Heart left ventricle (tissue), 16 donors: ENCODE data around the gene GRXCR2. TPM values are rescaled to one million over a fixed set of nuclear protein-coding genes. Genes with fewer than 3 reads are reported as not detected.

Source experiments
- ATAC-seq, 4 donors: fragments of 200-7000 bp; cut with Tn5 transposase; one replicate each; pipeline ENCODE4 v1.9.1; 2020 to 2022; ENCODE audit warnings: moderate library complexity in 4 of 4, mild to moderate bottlenecking in 3 of 4, moderate number of reproducible peaks in 1 of 4
- DNase-seq, 5 donors: peaks; one replicate each; pipeline ENCODE4 v3.0.0-alpha.2; 2020
- H3K27ac ChIP-seq, 12 donors: fragments of 200-600 bp; sonication (generic) in 4 of 12; one replicate each; pipeline versions ENCODE4 v1.5.0 to v1.8.0; 2016 to 2022; ENCODE audit warnings: mild to moderate bottlenecking in 2 of 12
- H3K27me3 ChIP-seq, 9 donors: fragments of 200-600 bp; sonication (generic) in 2 of 9; one replicate each; pipeline versions ENCODE4 v1.5.1 to v1.8.0; 2016 to 2022; ENCODE audit warnings: mild to moderate bottlenecking in 3 of 9
- H3K36me3 ChIP-seq, 9 donors: fragments of 200-600 bp; sonication (generic) in 2 of 9; one replicate each; pipeline versions ENCODE4 v1.5.0 to v1.8.0; 2018 to 2022; ENCODE audit warnings: mild to moderate bottlenecking in 2 of 9
- H3K4me1 ChIP-seq, 12 donors: fragments of 200-600 bp; sonication (generic) in 4 of 12; one replicate each; pipeline versions ENCODE4 v1.5.0 to v1.8.0; 2016 to 2022; ENCODE audit warnings: mild to moderate bottlenecking in 3 of 12
- H3K4me3 ChIP-seq, 12 donors: fragments of 200-600 bp; sonication (generic) in 4 of 12; one replicate each; pipeline versions ENCODE4 v1.5.0 to v1.8.0; 2017 to 2022; ENCODE audit warnings: mild to moderate bottlenecking in 9 of 12, moderate library complexity in 4 of 12
- H3K9me3 ChIP-seq, 12 donors: fragments of 200-600 bp; sonication (generic) in 4 of 12; one replicate each; pipeline versions ENCODE4 v1.5.0 to v1.8.0; 2016 to 2022; ENCODE audit warnings: mild to moderate bottlenecking in 1 of 12
- POLR2A ChIP-seq, 2 donors: fragments of 450-650 bp; IDR thresholded peaks; one replicate each; pipeline ENCODE4 v1.6.1; 2017; ENCODE audit warnings: antibody characterized with exemption in 2 of 2, mild to moderate bottlenecking in 2 of 2, moderate library complexity in 2 of 2
- WGBS, 4 donors: extraction: QIAGEN DNeasy Blood & Tissue Kit in 2 of 4; methylation state at CpG; one replicate each; pipeline versions ENCODE4 v1.1.5 to v1.1.7; 2013 to 2018; 5-methylcytosine and 5-hydroxymethylcytosine counted together
- intact Hi-C, 10 donors: fragments of 100-400 bp; cut with DNase I; formaldehyde crosslinking; loops; one replicate each; pipeline versions ENCODE4 v1.11.1 to v1.14.2; 2022
- polyA plus RNA-seq, 2 donors: library from polyadenylated mRNA; stranded (reverse); fragments of 200-250 nt; gene quantifications; one replicate each; pipeline ENCODE4 v1.2.3, GENCODE V29; 2013
- total RNA-seq, 9 donors: library from RNA; depleted of rRNA in 2 of 9; stranded (reverse); fragments of >200 nt in 2 of 9; fragmentation: NEBNext Ultra II Directional in 3 of 9; extraction: Animal tissue kit (Norgen Biotek cat#: 25700) in 3 of 9; gene quantifications; one replicate each; pipeline versions ENCODE4 v1.1.0 to v1.2.4, GENCODE V29; 2016 to 2023
- TF ChIP-seq, protein P1 (sequence below), 12 donors: fragments of 200-600 bp; sonication (generic) in 4 of 12; IDR thresholded peaks; one replicate each; pipeline versions ENCODE4 v1.5.0 to v1.8.0; 2018 to 2022; ENCODE audit warnings: antibody characterized with exemption in 12 of 12, mild to moderate bottlenecking in 5 of 12
- donor health status: ischemic (EF 13 %, LVEDD 7.1; RV severe dilation, severe dysfunction).
- donor health status: healthy with polysubstance abuse.
- donor health status: DM: no; HTN: yes; CAD: no.
- donor health status: DM: no; HTN: no; CAD: no.
- donor health status: ischemic (EF 25% LVEDD 6.9; RV normal size, moderate dysfunction).
- donor health status: ischemic (EF 25% LVEDD 5.7; RV mildly dilated, moderate dysfunction).
- donor health status: healthy.
- donor health status: DM: yes; HTN: yes; CAD: no.
- donor health status: ischemic (EF 35%, LVEDD 5.7; RV mildly dilated, moderate dysfunction).
- donor health status: nonischemic (EF 11% LVEDD 7.7; RV severe dilation, severe dysfunction).
- donor health status: DM: yes; HTN: yes; CAD: no.
- donor health status: PGD.
- donor health status: ischemic (EF 29% LVEDD 5.4; RV normal size, mild dysfunction).
- donor health status: nonischemic (EF 23%, LVEDD 6.1; RV moderate dilation, normal function).

GRXCR2 gene
- total and polyA plus RNA-seq, 11 donors, result 0.28 to 5.7 (median 0.80) TPM; not detected in 3

DNA sequence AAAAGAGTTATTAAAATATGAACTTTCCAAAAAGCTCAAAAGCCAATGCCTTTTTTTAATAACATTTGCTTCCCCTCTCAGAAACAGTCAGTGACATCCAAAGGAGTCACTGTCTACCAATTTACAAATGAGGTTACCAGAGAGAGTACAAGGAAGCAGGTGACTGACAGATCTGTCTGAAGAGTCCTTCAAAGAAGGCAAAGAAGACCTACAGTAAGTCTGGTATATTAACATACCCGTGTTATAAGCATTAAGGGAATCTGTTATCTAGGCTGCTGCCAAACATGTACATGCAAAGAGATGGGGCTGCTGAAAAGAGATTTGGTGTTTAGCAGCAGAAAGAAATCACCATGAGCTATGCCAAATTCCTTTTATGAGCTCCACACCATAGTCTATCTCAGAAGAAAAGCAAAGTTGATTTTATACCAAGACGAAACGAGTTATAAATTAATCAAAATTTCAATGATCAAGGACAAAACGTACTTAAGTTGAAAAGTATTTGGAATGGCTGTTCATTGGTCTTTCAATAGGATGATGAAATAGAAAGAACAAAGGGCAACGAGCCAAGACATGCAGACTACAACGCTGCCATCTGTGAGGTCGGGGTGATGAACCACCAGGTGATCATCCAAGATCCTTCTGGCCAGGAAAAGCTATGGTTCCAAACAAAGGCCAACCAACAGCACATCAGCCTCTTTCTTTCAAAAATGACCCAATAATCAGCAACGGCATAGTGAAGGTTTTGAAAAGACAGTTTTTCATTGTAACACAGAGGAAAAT is 45.7 kb downstream of the GRXCR2 start:
- intact Hi-C loops, result loop anchor here (5.0 to 10.0 kb wide), 6 partner anchors 135 to 1625 kb away; no protein-coding TSS in a partner anchor

DNA sequence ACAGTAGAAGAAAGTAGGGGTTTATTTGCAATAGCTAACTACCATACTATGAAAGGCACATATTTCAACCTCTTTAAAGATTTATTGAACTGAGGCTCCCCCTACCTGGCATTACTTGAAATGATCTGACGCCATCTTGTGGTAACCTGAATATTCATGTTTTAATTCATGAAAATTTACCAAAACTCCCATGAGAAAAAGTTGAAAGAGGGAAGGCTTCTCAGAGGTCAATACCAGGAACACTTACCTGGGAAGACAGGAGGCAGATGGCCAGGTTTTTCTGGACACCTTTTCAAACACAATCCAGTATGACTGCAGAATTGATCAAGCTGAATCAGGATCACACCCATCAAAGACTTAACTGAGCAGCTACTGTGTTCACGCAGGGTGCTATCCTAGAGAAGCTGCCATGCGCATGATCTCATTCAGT is 47.0 kb downstream of the GRXCR2 start:
- ATAC-seq, result peak in 1 of 4 donors; percentile 50
- intact Hi-C loops, result loop anchor here (2.0 to 10.0 kb wide), 7 partner anchors 133 to 1623 kb away; no protein-coding TSS in a partner anchor
- 69 to 71% (median 70%) methylated on average over 3 of the region's 3 CpGs for WGBS, 4 donors

More for the DNA sequence above, 45.7 kb downstream of the GRXCR2 start:
- DNase-seq, result no peak
- TF ChIP-seq, protein P1, sequence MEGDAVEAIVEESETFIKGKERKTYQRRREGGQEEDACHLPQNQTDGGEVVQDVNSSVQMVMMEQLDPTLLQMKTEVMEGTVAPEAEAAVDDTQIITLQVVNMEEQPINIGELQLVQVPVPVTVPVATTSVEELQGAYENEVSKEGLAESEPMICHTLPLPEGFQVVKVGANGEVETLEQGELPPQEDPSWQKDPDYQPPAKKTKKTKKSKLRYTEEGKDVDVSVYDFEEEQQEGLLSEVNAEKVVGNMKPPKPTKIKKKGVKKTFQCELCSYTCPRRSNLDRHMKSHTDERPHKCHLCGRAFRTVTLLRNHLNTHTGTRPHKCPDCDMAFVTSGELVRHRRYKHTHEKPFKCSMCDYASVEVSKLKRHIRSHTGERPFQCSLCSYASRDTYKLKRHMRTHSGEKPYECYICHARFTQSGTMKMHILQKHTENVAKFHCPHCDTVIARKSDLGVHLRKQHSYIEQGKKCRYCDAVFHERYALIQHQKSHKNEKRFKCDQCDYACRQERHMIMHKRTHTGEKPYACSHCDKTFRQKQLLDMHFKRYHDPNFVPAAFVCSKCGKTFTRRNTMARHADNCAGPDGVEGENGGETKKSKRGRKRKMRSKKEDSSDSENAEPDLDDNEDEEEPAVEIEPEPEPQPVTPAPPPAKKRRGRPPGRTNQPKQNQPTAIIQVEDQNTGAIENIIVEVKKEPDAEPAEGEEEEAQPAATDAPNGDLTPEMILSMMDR (IDR thresholded peaks at IDR 0.05), result no peak
- TF ChIP-seq POLR2A (IDR thresholded peaks at IDR 0.05), result no peak
- Histone ChIP-seq H3K27ac (no peak overlapping the region), H3K9me3 (no peaks in the 10 kb centered on the region), H3K4me3 (no peak overlapping the region), H3K36me3 (no peaks in the 10 kb centered on the region), H3K27me3 (no peaks in the 10 kb centered on the region), H3K4me1 (peaks cover 0 to 11% (median 5%) of the 10 kb centered on the region in 12 donors)
- no peak for ATAC-seq
- WGBS, 4 donors, result 78 to 82% (median 80%) methylated on average over 8 of the region's 8 CpGs

DNA sequence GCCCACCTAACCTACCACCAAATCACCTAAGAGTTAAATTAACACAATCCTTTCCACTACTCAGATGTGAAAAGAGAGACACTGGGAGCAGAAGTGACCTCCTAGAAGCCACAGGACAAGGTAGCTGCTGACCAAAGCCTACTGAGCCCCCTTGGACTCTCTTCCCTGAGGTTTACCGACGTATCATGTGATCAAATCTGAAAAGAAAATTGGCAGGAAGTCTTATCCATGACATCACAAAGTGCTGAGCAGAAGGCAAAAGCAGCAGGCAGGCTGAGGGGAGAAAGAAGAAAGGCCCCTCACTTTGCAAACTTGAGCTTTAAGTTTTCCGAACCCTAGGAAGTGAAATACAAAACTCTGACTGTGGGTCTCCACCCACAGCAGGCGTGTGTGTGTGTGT is 48.8 kb downstream of the GRXCR2 start:
- H3K27ac ChIP-seq, result no peak overlapping the region
- no peak for ATAC-seq
- intact Hi-C loops, result loop anchor here in 8 of 10 donors (2.0 to 10.0 kb wide), 8 partner anchors 139 to 1622 kb away; no protein-coding TSS in a partner anchor
- WGBS, 4 donors, result 38 to 58% (median 49%) methylated on average over 4 of the region's 4 CpGs
- TF ChIP-seq, protein P1 (IDR thresholded peaks at IDR 0.05), result no peak
- no peak for TF ChIP-seq POLR2A (IDR thresholded peaks at IDR 0.05)
- H3K27me3 ChIP-seq, result no peaks in the 10 kb centered on the region
- no peaks in the 10 kb centered on the region for H3K9me3 ChIP-seq
- H3K4me3 ChIP-seq, result no peak overlapping the region
- peaks cover 0 to 6% (median 0%) of the 10 kb centered on the region in 9 donors for H3K36me3 ChIP-seq
- no peak for DNase-seq
- no peaks in the 10 kb centered on the region for H3K4me1 ChIP-seq

More for the DNA sequence above, 47.0 kb downstream of the GRXCR2 start:
- no peak overlapping the region for H3K4me3 ChIP-seq
- peaks cover 0 to 8% (median 5%) of the 10 kb centered on the region in 12 donors for H3K4me1 ChIP-seq
- TF ChIP-seq, protein P1 (IDR thresholded peaks at IDR 0.05), result peak; percentile 53 to 87 (median 69)
- TF ChIP-seq POLR2A (IDR thresholded peaks at IDR 0.05), result no peak
- no peaks in the 10 kb centered on the region for H3K36me3 ChIP-seq
- no peaks in the 10 kb centered on the region for H3K27me3 ChIP-seq
- H3K9me3 ChIP-seq, result no peaks in the 10 kb centered on the region
- no peak for DNase-seq
- no peak overlapping the region for H3K27ac ChIP-seq

DNA sequence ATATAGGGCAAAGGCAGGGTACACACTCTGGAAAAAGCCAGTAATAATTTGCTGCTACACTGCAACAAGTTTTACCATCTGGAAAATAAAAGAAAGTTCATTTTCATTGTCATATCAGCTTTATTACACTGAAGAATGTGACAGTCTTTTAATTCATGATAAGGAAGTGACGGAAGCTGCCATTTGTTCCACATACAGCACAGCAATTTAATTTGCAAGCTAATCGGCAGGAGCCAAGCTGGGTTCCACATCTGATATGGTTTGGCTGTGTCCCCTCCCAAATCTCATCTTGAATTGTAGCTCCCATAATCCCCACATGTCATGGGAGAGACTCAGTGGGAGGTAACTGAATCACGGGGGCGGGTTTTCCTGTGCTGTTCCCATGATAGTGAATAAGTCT is 54.2 kb downstream of the GRXCR2 start:
- intact Hi-C loops, result loop anchor here in 2 of 10 donors (10.0 kb wide), 2 partner anchors 134 to 1614 kb away; no protein-coding TSS in a partner anchor
- WGBS, 4 donors, result 74 to 85% (median 81%) methylated on average over 4 of the region's 4 CpGs
- no peak for DNase-seq

More for the DNA sequence above, 54.2 kb downstream of the GRXCR2 start:
- ATAC-seq, result no peak
- no peaks in the 10 kb centered on the region for H3K4me1 ChIP-seq
- H3K9me3 ChIP-seq, result no peaks in the 10 kb centered on the region
- TF ChIP-seq POLR2A (IDR thresholded peaks at IDR 0.05), result no peak
- TF ChIP-seq, protein P1 (IDR thresholded peaks at IDR 0.05), result no peak
- no peaks in the 10 kb centered on the region for H3K27me3 ChIP-seq
- no peak overlapping the region for H3K27ac ChIP-seq
- H3K36me3 ChIP-seq, result peaks cover 0 to 44% (median 5%) of the 10 kb centered on the region in 9 donors
- no peak overlapping the region for H3K4me3 ChIP-seq
